Endothelial cell (in vitro differentiated cells): ENCODE measurements around the gene GRID1. TPM values are rescaled to one million over a fixed set of nuclear protein-coding genes. Genes with fewer than 3 reads are reported as not detected.
"Not testable (repeated sequence)": the region's sequence is repeated elsewhere in the genome, so short reads cannot be mapped to it uniquely, and the experiment has no call there.

ENCODE experiments used
- DNase-seq: peaks from one replicate; pipeline ENCODE4 v3.0.0; 2021; ENCODE audit warnings: low spot score
- H3K27ac Mint-ChIP-seq: one replicate; pipeline ENCODE4 v1.8.0; 2021; ENCODE audit warnings: mixed read lengths, inconsistent platforms; ENCODE audit not compliant: unreplicated experiment
- H3K27me3 Mint-ChIP-seq: one replicate; pipeline ENCODE4 v1.8.0; 2021; ENCODE audit warnings: mild to moderate bottlenecking, moderate library complexity, mixed read lengths, inconsistent platforms; ENCODE audit not compliant: unreplicated experiment
- H3K36me3 Mint-ChIP-seq: one replicate; pipeline ENCODE4 v1.8.0; 2021; ENCODE audit warnings: mild to moderate bottlenecking, low read depth, mixed read lengths, inconsistent platforms; ENCODE audit not compliant: unreplicated experiment
- H3K4me1 Mint-ChIP-seq: one replicate; pipeline ENCODE4 v1.8.0; 2021; ENCODE audit warnings: mild to moderate bottlenecking, mixed read lengths, inconsistent platforms; ENCODE audit not compliant: unreplicated experiment
- H3K4me3 Mint-ChIP-seq: one replicate; pipeline ENCODE4 v1.8.0; 2021; ENCODE audit warnings: mild to moderate bottlenecking, mixed read lengths, inconsistent platforms; ENCODE audit not compliant: unreplicated experiment
- H3K9me3 Mint-ChIP-seq: one replicate; pipeline ENCODE4 v1.8.0; 2021; ENCODE audit warnings: mixed read lengths, inconsistent platforms; ENCODE audit not compliant: unreplicated experiment
- total RNA-seq: library from RNA; stranded (reverse); fragmentation: NEBNext Ultra II Directional; extraction: Animal tissue kit (Norgen Biotek cat#: 25700); gene quantifications from one replicate; pipeline ENCODE4 v1.2.1, GENCODE V29; 2021; ENCODE audit not compliant: unreplicated experiment
- TF ChIP-seq, protein P1 (sequence below): fragments of 200-600 bp; sonication (generic); IDR thresholded peaks from one replicate; pipeline ENCODE4 v1.5.0; 2021; ENCODE audit warnings: antibody characterized with exemption; ENCODE audit not compliant: unreplicated experiment

Gene GRID1
- total RNA-seq, 1 donor from 2014 or later = 0.26 TPM

- Mint-ChIP-seq H3K27ac (no peak overlapping the region), H3K4me3 (no peak overlapping the region), H3K36me3 (no peaks in the 10 kb centered on the region), H3K9me3 (no peaks in the 10 kb centered on the region), H3K4me1 (no peaks in the 10 kb centered on the region), H3K27me3 (peaks cover 2% of the 10 kb centered on the region)
- TF ChIP-seq, protein P1, sequence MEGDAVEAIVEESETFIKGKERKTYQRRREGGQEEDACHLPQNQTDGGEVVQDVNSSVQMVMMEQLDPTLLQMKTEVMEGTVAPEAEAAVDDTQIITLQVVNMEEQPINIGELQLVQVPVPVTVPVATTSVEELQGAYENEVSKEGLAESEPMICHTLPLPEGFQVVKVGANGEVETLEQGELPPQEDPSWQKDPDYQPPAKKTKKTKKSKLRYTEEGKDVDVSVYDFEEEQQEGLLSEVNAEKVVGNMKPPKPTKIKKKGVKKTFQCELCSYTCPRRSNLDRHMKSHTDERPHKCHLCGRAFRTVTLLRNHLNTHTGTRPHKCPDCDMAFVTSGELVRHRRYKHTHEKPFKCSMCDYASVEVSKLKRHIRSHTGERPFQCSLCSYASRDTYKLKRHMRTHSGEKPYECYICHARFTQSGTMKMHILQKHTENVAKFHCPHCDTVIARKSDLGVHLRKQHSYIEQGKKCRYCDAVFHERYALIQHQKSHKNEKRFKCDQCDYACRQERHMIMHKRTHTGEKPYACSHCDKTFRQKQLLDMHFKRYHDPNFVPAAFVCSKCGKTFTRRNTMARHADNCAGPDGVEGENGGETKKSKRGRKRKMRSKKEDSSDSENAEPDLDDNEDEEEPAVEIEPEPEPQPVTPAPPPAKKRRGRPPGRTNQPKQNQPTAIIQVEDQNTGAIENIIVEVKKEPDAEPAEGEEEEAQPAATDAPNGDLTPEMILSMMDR = no peak
- no peak for DNase-seq
Observed at GRCh38 chr10:86102031-86102430, 264.6 kb downstream of the GRID1 start.

DNA sequence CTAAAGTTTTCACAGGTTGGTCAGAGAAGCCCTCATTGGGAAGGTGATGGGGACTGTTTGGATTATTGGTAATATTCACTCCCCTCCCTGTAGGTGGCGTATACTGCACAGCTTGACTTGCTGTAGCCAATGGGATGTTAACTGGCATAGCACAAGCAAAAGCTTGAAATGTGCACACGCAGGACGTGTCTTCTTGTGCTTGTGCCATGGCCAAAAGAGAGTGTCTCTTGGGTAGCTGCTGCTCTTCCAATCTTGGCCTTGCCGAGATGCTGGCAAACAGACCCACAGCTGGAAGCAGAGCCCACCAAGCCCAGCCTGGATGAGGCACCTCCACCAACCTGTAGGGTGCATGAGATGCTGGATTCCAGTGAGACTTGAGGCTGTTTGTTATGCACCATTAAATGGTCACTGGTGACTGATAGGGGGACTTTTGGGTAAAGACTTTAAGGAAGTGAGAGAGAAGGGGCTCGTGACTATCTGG, 266.0 kb downstream of the GRID1 start:
- H3K4me1 Mint-ChIP-seq = no peaks in the 10 kb centered on the region
- TF ChIP-seq, protein P1 = peak; percentile 71
- H3K9me3 Mint-ChIP-seq = no peaks in the 10 kb centered on the region
- DNase-seq = peak; percentile 24
- no peaks in the 10 kb centered on the region for H3K36me3 Mint-ChIP-seq
- no peak overlapping the region for H3K4me3 Mint-ChIP-seq
- no peak overlapping the region for H3K27ac Mint-ChIP-seq
- H3K27me3 Mint-ChIP-seq = peaks cover 2% of the 10 kb centered on the region

GRCh38 chr10:86099542-86100334, 266.9 kb downstream of the GRID1 start:
- no peaks in the 10 kb centered on the region for H3K9me3 Mint-ChIP-seq
- H3K4me1 Mint-ChIP-seq = no peaks in the 10 kb centered on the region
- no peaks in the 10 kb centered on the region for H3K36me3 Mint-ChIP-seq
- no peak for DNase-seq
- TF ChIP-seq, protein P1 = no peak
- no peak overlapping the region for H3K4me3 Mint-ChIP-seq
- peaks cover 3% of the 10 kb centered on the region for H3K27me3 Mint-ChIP-seq
- no peak overlapping the region for H3K27ac Mint-ChIP-seq

DNA sequence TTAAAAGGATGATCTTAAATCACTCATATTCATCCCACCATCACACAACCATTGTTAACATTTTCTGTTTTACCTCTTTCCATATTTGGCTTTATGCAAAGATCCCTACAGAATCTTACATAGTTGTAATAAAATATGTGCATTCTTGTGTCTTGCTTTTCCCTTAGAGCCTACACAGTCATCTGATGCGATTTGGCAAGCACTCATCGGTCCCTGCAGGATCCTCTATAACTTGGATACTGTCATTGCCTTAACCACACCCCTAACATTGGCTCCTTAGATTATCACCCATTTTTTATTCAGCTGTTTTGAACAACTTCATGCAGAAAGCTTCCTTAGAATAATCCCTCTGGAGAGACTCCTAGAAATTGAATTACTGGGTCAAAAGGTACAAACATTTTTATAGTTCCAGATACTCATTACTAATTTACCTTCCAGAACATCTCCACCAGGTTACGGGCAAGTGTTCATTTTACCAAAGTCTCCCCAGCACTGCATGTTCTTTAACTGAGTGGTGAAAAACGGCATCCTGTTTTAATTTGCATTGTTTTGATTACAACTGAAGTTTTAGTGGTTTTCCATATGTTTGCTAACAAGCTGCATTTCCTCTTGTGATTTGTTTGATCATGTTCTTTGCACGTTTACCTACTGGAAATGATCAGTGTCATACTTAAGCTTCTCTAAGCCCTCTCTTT, 268.3 kb downstream of the GRID1 start:
- Mint-ChIP-seq H3K4me3 (no peak overlapping the region), H3K36me3 (no peaks in the 10 kb centered on the region), H3K9me3 (no peaks in the 10 kb centered on the region), H3K27me3 (peaks cover 3% of the 10 kb centered on the region), H3K4me1 (no peaks in the 10 kb centered on the region), H3K27ac (no peak overlapping the region)
- no peak for DNase-seq
- TF ChIP-seq, protein P1 = no peak

DNA sequence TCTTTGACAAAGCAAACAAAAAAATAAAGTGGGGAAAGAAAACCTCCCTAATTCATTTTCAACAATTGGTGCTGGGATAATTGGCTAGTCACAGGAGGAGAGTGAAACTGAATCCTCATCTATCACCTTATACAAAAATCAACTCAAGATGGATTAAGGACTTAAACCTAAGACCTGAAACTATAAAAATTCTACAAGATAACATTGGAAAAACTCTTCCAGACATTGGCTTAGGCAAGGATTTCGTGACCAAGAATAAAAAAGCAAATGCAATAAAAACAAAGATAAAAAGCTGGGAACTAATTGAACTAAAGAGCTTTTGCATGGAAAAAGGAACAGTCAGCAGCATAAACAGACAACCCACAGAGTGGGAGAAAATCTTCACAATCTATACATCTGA, 271.5 kb downstream of the GRID1 start:
- not testable (repeated sequence) for H3K9me3 Mint-ChIP-seq, H3K27ac Mint-ChIP-seq, H3K36me3 Mint-ChIP-seq, H3K4me1 Mint-ChIP-seq, H3K27me3 Mint-ChIP-seq, H3K4me3 Mint-ChIP-seq, DNase-seq

- not testable (repeated sequence) for H3K36me3 Mint-ChIP-seq, H3K27ac Mint-ChIP-seq, DNase-seq, H3K27me3 Mint-ChIP-seq, H3K9me3 Mint-ChIP-seq, H3K4me3 Mint-ChIP-seq, H3K4me1 Mint-ChIP-seq
Observed at GRCh38 chr10:86092311-86092710, 274.3 kb downstream of the GRID1 start.
